Endometrium (tissue), 2 donors: ENCODE measurements around the gene FAM53B.
A peak's percentile ranks its signal among the peaks of the same experiment; 100 is the strongest.

Source experiments
- FAIRE-seq: peaks from 2 replicates; lab custom pipeline; 2012; peaks lifted over from hg19 to GRCh38; lab: Jason Lieb, UNC
- donor health status: control.
- donor health status: control.

Gene FAM53B

GRCh38 chr10:124663228-124663627 is 81.0 kb downstream of the FAM53B start:
- no peak for FAIRE-seq

DNA sequence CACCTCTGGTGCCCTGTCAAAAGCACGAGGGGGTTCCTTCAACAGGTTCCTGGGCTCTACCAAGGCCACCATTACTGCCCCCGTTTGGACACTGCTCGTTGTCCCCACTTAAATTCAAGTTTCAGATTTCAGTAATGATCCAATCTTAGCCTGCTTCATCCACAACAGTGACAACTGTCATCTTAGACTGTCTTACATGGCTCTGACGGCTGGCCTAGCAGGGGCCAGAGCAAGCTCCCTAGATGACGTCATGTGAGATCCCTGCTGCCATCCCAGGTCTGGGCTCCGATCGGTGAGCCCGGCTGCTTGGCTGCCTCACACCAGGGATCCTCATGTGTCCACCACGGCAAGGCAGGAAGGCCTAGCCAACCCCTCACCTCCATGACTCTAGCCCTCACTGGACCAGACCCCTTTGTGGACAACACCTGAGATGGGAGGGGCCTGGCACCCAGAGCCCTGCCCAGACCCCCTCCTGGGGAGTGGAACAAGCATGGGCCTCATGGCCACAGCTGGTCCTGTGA is 82.5 kb downstream of the FAM53B start:
- FAIRE-seq = no peak

- FAIRE-seq = no peak
These were observed 83.6 kb downstream of the FAM53B start for GRCh38 chr10:124660404-124661125.

GRCh38 chr10:124659380-124659779 is 84.8 kb downstream of the FAM53B start:
- FAIRE-seq = no peak

DNA sequence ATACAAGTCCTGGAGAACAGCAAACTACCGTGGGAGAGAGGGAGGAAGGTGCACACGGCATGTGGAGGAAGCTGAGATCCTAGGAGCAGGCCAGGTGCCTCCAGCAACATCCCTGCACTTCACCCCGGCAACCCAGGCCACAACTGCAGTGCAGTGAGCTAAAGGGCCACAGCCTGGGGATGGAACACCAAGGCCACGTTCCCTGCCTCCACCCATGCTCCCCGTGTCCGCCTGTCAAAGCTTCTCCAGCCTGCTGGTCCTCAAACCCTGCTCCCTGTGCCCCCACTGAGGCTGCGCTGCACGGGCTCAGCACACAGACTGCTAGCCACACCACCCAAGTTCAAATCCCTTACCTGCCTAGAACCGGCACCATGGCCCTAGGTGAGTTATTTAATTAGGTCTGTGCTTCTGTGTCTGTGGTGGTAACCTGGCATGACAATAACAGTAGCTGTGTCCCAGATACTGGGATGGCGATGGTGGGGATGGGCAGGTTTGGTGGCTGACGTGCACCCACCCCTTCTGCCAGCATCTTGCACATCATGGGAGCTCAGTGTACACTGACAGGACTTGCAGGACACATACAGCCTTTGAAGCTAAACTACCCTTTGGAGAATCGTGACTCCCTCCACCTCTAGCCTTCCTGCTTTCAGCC is 85.5 kb downstream of the FAM53B start:
- no peak for FAIRE-seq

DNA sequence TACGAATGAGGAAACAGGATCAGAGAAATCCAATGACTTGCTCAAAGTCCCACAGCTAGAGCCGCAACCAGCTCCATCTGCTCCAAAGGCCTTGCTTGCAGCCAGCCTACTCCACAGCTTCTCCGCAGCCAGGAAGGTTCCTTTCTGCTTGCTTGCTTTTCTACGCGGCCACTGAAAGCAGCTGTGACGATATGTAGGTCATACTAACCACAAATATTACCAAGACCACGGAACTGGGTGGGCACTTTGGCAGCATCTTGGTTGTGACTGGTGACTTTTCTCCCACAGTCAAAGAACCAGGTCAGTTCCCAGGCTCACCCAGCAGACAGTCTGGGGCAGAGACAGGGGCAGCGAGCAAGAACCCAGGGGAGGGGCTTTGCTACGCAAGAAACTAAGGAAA is 86.4 kb downstream of the FAM53B start:
- no peak for FAIRE-seq

DNA sequence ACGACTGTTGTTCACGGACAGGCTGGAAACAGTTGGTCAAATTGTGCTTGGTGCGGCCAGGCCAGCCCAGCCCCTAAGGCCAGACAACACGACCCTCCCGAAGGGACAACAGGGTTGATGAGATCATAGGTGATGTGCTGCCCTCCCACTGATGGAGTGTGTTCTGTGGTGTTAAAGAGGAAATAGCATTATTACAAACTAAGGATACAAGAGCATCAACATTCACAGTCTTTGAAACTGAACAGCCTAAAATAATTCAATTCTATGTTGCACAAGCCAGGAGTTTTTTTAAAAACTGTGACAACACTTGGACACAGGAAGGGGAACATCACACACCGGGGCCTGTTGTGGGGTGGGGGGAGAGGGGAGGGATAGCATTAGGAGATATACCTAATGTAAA is 87.6 kb downstream of the FAM53B start:
- no peak for FAIRE-seq

GRCh38 chr10:124656113-124656490 is 88.1 kb downstream of the FAM53B start:
- no peak for FAIRE-seq

GRCh38 chr10:124655191-124656112 is 88.7 kb downstream of the FAM53B start:
- no peak for FAIRE-seq

- no peak for FAIRE-seq
These were observed 89.5 kb downstream of the FAM53B start for GRCh38 chr10:124654686-124655085.

- no peak for FAIRE-seq
These were observed 90.1 kb downstream of the FAM53B start for GRCh38 chr10:124653811-124654651.

DNA sequence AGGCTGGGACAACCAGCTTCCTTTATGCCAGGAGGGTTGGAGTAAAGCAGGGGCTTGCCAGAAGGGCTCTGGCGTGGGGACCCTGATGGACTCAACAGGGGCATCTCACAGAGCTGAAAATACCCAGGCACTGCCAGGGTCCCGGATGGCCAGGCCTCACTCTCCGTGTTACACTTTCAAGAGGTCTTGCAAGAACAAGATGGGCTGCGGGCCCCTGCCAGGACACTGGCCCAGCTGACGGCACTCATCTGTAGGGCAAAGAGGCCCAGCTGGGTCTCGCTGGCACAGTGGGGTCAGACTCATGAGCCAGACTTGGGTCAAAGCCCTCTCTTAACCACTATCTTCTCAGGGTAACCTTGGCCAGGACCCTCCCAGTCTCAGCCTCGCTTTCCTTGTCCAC is 90.9 kb downstream of the FAM53B start:
- FAIRE-seq = no peak

DNA sequence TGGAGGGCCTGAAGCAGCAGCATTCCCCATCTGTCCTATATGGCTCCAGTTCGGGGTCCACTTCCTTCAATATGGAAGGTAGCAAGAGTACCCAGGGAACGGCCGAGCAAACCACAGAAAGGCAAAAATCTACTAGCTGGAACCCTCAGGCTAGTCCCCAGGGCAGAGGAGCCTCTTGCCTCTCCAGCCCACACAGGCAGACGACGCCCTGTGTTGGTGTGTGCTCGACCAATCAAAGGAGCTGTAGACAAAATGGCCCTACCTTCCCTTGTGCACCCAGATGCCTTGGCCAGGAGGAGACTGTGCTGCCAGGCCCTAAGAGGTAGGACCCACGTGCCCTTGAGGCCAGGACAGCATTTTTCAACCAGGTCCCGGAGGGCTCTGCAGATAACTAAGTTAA is 91.5 kb downstream of the FAM53B start:
- FAIRE-seq = no peak

- no peak for FAIRE-seq
These were observed 92.0 kb downstream of the FAM53B start for GRCh38 chr10:124652200-124652599.

DNA sequence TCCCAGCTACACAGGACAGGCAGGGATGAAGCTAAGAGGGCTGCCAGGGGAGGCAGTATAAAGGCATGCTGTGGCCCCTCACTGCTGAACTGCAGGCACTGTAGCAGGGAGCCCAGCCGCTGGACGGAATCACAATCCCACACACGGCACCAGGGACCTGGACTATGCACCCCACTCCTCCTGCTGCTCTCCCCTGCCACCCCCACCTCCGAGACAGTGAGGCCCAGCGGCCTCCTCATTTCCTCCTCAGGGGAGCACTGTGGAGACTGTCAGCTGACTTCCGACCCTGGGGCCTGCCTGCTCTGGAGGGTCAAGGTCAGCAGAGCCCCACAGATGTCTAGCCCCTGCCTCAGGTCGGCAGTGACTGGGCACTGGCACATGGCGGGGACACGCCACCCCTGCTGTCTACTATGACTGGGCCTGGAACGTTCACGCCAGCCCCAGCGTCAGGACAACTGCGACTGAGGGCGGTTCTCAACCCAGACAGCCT is 92.7 kb downstream of the FAM53B start:
- FAIRE-seq = no peak

GRCh38 chr10:124650820-124651401 is 93.3 kb downstream of the FAM53B start:
- no peak for FAIRE-seq

GRCh38 chr10:124650263-124650662 is 93.9 kb downstream of the FAM53B start:
- no peak for FAIRE-seq

- no peak for FAIRE-seq
These were observed 95.0 kb downstream of the FAM53B start for GRCh38 chr10:124649214-124649613.

GRCh38 chr10:124648738-124649137 is 95.4 kb downstream of the FAM53B start:
- peak; percentile 43 for FAIRE-seq

DNA sequence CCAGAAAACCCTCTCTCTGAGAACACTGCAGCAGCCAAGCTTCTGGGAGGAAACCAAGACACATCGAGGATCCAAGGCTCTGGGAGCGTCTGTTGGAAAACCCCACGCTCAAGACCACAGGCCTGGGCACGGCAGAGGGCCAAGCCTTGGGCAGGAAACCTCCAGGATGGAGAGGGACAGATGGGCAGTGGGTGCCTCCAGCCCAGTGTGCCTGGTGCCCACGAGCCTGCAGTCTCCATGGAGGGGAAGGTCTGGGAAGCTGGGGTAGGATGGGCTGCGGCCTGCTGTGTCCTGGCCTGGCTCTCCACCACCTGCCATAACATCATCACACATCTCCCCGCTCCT is 96.1 kb downstream of the FAM53B start:
- FAIRE-seq = no peak

GRCh38 chr10:124647421-124648130 is 96.6 kb downstream of the FAM53B start:
- FAIRE-seq = no peak
